K562 (cell line): Measurements from ENCODE around the gene TERT. TPM values are rescaled to one million over a fixed set of nuclear protein-coding genes. Genes with fewer than 3 reads are reported as not detected.

Source experiments
- ATAC-seq: fragments of 200-7000 bp; cut with Tn5 transposase; 3 replicates; pipeline ENCODE4 v1.9.1; 2020; ENCODE audit warnings: moderate library complexity
- BruUV-seq: library from RNA; stranded (reverse); fragments of 400-500 nt; replicated peaks from 2 replicates; lab custom pipeline; 2021; lab: Mats Ljungman, UMichigan
- CTCF ChIA-PET: fragments of 300-600 bp; formaldehyde crosslinking; extraction: SDS; loops from one replicate; lab custom pipeline; 2021; ENCODE audit warnings: low intra/inter-chr PET ratio; lab: Yijun Ruan, JAX
- POLR2A ChIA-PET: fragments of 300-600, 350-650 bp; sonication (Branson Sonifier 250); formaldehyde crosslinking; extraction: SDS; loops from one replicate; lab custom pipeline; 2021; ENCODE audit warnings: antibody characterized with exemption, inconsistent platforms; lab: Yijun Ruan, JAX
- DNase-seq, 4 experiments: peaks; one replicate each; pipeline versions ENCODE4 v3.0.0 to v3.0.0-alpha.2; 2011 to 2018; ENCODE audit warnings: low spot score in 3 of 4, mixed read lengths in 3 of 4; ENCODE audit errors: extremely low read depth in 1 of 4
- FAIRE-seq: peaks from 2 replicates; lab custom pipeline; 2011; peaks lifted over from hg19 to GRCh38; lab: Jason Lieb, UNC
- H2AFZ ChIP-seq: 2 replicates; pipeline ENCODE4 v1.6.0; 2011; ENCODE audit warnings: low read depth, low read length, control low read depth, inconsistent platforms
- H3K27ac ChIP-seq: fragments of 200-600 bp; 3 replicates; pipeline ENCODE4 v1.8.0; 2011; ENCODE audit warnings: low read depth, mild to moderate bottlenecking, control low read depth, inconsistent platforms, low read length, moderate library complexity, mixed read lengths; ENCODE audit errors: extremely low read depth
- H3K27me3 ChIP-seq, 2 experiments: fragments of 300-600 bp in 1 of 2; 2 replicates in 1 of 2; 3 replicates in 1 of 2; pipeline versions ENCODE4 v1.6.0 to v1.8.0; 2011; ENCODE audit warnings: inconsistent platforms in 2 of 2, low read length in 2 of 2, mild to moderate bottlenecking in 1 of 2, mixed read lengths in 1 of 2, moderate library complexity in 1 of 2; ENCODE audit not compliant: control insufficient read depth in 2 of 2, insufficient read depth in 2 of 2
- H3K36me3 ChIP-seq: fragments of 300-600 bp; 3 replicates; pipeline ENCODE4 v1.8.0; 2011; ENCODE audit warnings: mild to moderate bottlenecking, low read length, inconsistent platforms; ENCODE audit not compliant: control insufficient read depth, insufficient read depth
- H3K4me1 ChIP-seq, 2 experiments: fragments of 200-600 bp in 1 of 2; replicated peaks in 1 of 2; 2 replicates in 1 of 2; 3 replicates in 1 of 2; pipeline versions ENCODE4 v1.5.1 to v1.8.0; 2011; ENCODE audit warnings: inconsistent platforms in 2 of 2, low read length in 2 of 2, mild to moderate bottlenecking in 1 of 2, mixed read lengths in 1 of 2, moderate library complexity in 1 of 2; ENCODE audit not compliant: control insufficient read depth in 2 of 2, insufficient read depth in 2 of 2
- H3K4me2 ChIP-seq: 2 replicates; pipeline ENCODE4 v1.6.1; 2011; ENCODE audit warnings: low read length, control low read depth, inconsistent platforms, mixed read lengths; ENCODE audit not compliant: insufficient read depth
- H3K4me3 ChIP-seq: fragments of 200-600 bp; sonication (generic), shearing (Covaris generic); 2 replicates; pipeline ENCODE4 v1.5.1; 2016; ENCODE audit warnings: control low read depth, inconsistent platforms
- H3K79me2 ChIP-seq: fragments of 200-600 bp; 3 replicates; pipeline ENCODE4 v1.8.0; 2011; ENCODE audit warnings: low read length, inconsistent platforms; ENCODE audit not compliant: control insufficient read depth, insufficient read depth
- H3K9ac ChIP-seq, 2 experiments: 2 replicates each; pipeline versions ENCODE4 v1.6.0 to v1.6.1; 2011; ENCODE audit warnings: low read depth in 2 of 2, low read length in 2 of 2, control low read depth in 1 of 2, inconsistent platforms in 1 of 2, mild to moderate bottlenecking in 1 of 2, mixed read lengths in 1 of 2; ENCODE audit not compliant: insufficient read depth in 1 of 2
- H3K9me1 ChIP-seq: one replicate; pipeline ENCODE4 v1.6.0; 2011; ENCODE audit warnings: inconsistent platforms, mild to moderate bottlenecking, low read length, moderate library complexity; ENCODE audit not compliant: control insufficient read depth, insufficient read depth
- H3K9me3 ChIP-seq: replicated peaks from 2 replicates; pipeline ENCODE4 v1.5.1; 2011; ENCODE audit warnings: low read depth, low read length, inconsistent platforms; ENCODE audit not compliant: control insufficient read depth, insufficient read depth
- H4K20me1 ChIP-seq: replicated peaks from 2 replicates; pipeline ENCODE4 v1.6.1; 2011; ENCODE audit warnings: low read length, inconsistent platforms, mixed read lengths; ENCODE audit not compliant: control insufficient read depth, insufficient read depth
- CBX1 ChIP-seq: sonication (generic); IDR thresholded peaks from 2 replicates; pipeline ENCODE4 v1.6.1; 2016; ENCODE audit warnings: antibody characterized with exemption, low read depth, mild to moderate bottlenecking
- ELF4 ChIP-seq: fragments of 450-650 bp; formaldehyde crosslinking; IDR thresholded peaks from 2 replicates; pipeline ENCODE4 v1.4.0; 2022; ENCODE audit warnings: missing genetic modification characterization
- POLR2G ChIP-seq: fragments of 200-400 bp; formaldehyde crosslinking; IDR thresholded peaks from 2 replicates; pipeline ENCODE4 v1.6.1; 2017; ENCODE audit warnings: low read depth, mild to moderate bottlenecking, antibody characterized with exemption, low read length, moderate library complexity
- RBFOX2 ChIP-seq: fragments of 200-400 bp; formaldehyde crosslinking; IDR thresholded peaks from 2 replicates; pipeline ENCODE4 v1.6.1; 2017; ENCODE audit warnings: low read depth, mild to moderate bottlenecking, low read length, moderate library complexity
- SMAD1 ChIP-seq: fragments of 150-350 bp; IDR thresholded peaks from 2 replicates; pipeline ENCODE4 v1.6.1; 2014; ENCODE audit warnings: low read length, low read depth; ENCODE audit not compliant: partially characterized antibody
- TAF15 ChIP-seq: fragments of 200-400 bp; formaldehyde crosslinking; IDR thresholded peaks from 2 replicates; pipeline ENCODE4 v1.6.1; 2017; ENCODE audit warnings: mild to moderate bottlenecking, low read depth, low read length, moderate library complexity
- ZBTB8A ChIP-seq: fragments of 450-650 bp; IDR thresholded peaks from 2 replicates; pipeline ENCODE4 v1.6.1; 2018; ENCODE audit warnings: mild to moderate bottlenecking, moderate library complexity; ENCODE audit not compliant: partially characterized antibody
- ZFX ChIP-seq: sonication (generic); formaldehyde crosslinking; IDR thresholded peaks from 2 replicates; pipeline ENCODE4 v1.8.0; 2022; ENCODE audit warnings: mild to moderate bottlenecking, missing genetic modification reagents, moderate library complexity
- ZNF79 ChIP-seq: fragments of 250-450 bp; sonication (Bioruptor Pico); IDR thresholded peaks from 2 replicates; pipeline ENCODE4 v1.4.0; 2020; ENCODE audit warnings: low read depth, mild to moderate bottlenecking, moderate library complexity
- WGBS: fragments of 100-300 bp; shearing (Covaris generic); methylation state at CpG from one replicate; pipeline ENCODE4 v1.1.6; 2016; ENCODE audit warnings: low coverage, mixed read lengths; ENCODE audit not compliant: insufficient coverage; ENCODE audit errors: missing lambda C conversion rate; 5-methylcytosine and 5-hydroxymethylcytosine counted together
- in situ Hi-C: fragments of 300-500 bp; cut with MboI; formaldehyde crosslinking; loops from 4 replicates; pipeline ENCODE4 v1.15.0; 2018; ENCODE audit warnings: inconsistent platforms, mixed read lengths
- intact Hi-C: fragments of 100-400 bp; cut with micrococcal nuclease; formaldehyde crosslinking; loops from 2 replicates; pipeline ENCODE4 v1.14.2; 2022
- polyA plus RNA-seq, 8 experiments: library from polyadenylated mRNA; depleted of rRNA in 4 of 8; stranded (reverse) in 5 of 8; unstranded in 3 of 8; fragments of >200 nt; fragmentation: Nextera tagmentation in 2 of 8; fragmentation: Illumina TruSeq in 1 of 8; extraction: Ambion mirVana in 2 of 8; extraction: Trizol in 1 of 8; gene quantifications; 2 replicates each; pipeline versions ENCODE4 v1.2.1 to v1.2.3, GENCODE V29; 2011 to 2014; ENCODE audit warnings: inconsistent platforms in 1 of 8, missing spikeins in 1 of 8
- total RNA-seq, 7 experiments: library from RNA; depleted of rRNA in 6 of 7; stranded (reverse); fragments of >200 nt in 6 of 7; fragmentation: Illumina TruSeq in 2 of 7; extraction: Trizol in 2 of 7; gene quantifications; 2 replicates each; pipeline versions ENCODE4 v1.2.1 to v1.2.3, GENCODE V29; 2011 to 2021; ENCODE audit warnings: low replicate concordance in 1 of 7
- TF ChIP-seq, protein P1 (sequence below), 2 experiments: fragments of 450-650 bp in 1 of 2; sonication (generic) in 1 of 2; formaldehyde crosslinking; conservative IDR thresholded peaks; 2 replicates each; pipeline versions ENCODE4 v1.4.0 to v1.8.1; 2020 to 2022; ENCODE audit warnings: mild to moderate bottlenecking in 1 of 2, missing genetic modification reagents in 1 of 2

Gene TERT
- total and polyA plus RNA-seq, 9 of the 15 experiments (the other 6 are each of a cell fraction or from before 2014, with no cell fraction given), result 0.08 to 4.5 (median 0.98) TPM; not detected in 1

DNA sequence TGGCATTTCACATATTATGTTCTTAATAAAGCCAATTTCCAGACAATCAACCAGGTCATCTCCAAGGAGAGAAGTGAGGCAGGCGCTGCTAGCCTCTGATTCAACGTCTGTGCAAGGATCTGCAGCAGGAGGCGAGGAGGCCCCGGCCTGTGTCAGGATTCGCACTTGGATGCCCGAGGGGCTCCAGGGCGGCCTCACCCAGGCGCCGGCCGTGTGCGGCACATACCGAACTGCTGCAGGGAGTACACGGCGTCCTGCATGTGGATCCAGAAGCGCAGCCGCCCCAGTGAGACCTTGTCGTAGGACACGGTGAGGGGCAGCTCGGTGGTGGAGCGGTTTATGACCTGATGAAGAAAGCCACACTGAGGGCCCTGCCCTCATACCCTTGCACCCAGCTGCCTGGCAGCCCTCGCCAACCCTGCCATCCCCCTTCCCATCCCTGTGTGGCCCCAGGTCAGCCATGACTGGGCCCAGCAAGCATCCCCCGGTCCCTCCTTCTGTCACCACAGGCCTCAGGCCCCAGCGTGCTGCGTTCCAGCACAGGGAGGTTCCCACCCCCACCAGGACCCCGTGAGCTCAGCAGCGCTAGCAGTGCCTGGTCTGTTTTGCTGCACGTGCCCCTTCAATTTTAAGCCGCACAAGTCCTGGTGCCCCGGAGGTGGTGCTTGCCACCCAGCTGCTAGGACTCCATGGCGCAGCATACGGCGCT lies 40.1 kb upstream of the TERT start:
- in situ Hi-C loops (no loop called here), intact Hi-C loops (no loop called here)
- Histone ChIP-seq H3K4me1 (peaks cover 0 to 23% of the 10 kb centered on the region in 2 experiments; a peak in 2 of 5 replicates), H3K79me2 (peaks cover 6% of the 10 kb centered on the region; the same call in 1 of the 3 replicates), H3K9ac (peak overlapping the region in 1 of 2 experiments; percentile 24; a peak in 1 of 4 replicates), H3K27ac (no peak overlapping the region), H2AFZ (no peak overlapping the region), H3K36me3 (peaks cover 94% of the 10 kb centered on the region), H4K20me1 (peaks cover 25% of the 10 kb centered on the region), H3K9me3 (no peaks in the 10 kb centered on the region), H3K4me2 (no peak overlapping the region), H3K9me1 (no peaks in the 10 kb centered on the region), H3K27me3 (no peaks in the 10 kb centered on the region), H3K4me3 (no peak overlapping the region)
- no TSS peak for BruUV-seq
- TF ChIP-seq ZNF79 (no peak), POLR2G (peak; percentile 66), RBFOX2 (peak; percentile 62; the same call in 1 of the 2 replicates)
- ChIA-PET POLR2A (interaction anchor here (3.0 kb wide), 1 partner anchor 8 kb away, joined by 19 read pairs; no protein-coding TSS in a partner anchor), CTCF (no interaction called here)
- FAIRE-seq (no peak), ATAC-seq (no peak), DNase-seq (no peak)
- WGBS, result 97% methylated on average over 29 of the region's 32 CpGs

GRCh38 chr5:1333986-1334385 lies 39.1 kb upstream of the TERT start:
- Histone ChIP-seq H3K36me3 (peaks cover 94% of the 10 kb centered on the region), H4K20me1 (peaks cover 28% of the 10 kb centered on the region), H2AFZ (no peak overlapping the region), H3K27ac (no peak overlapping the region), H3K9ac (no peak overlapping the region), H3K9me3 (no peaks in the 10 kb centered on the region), H3K4me2 (no peak overlapping the region), H3K79me2 (peaks cover 6% of the 10 kb centered on the region; the same call in 1 of the 3 replicates), H3K4me3 (no peak overlapping the region), H3K9me1 (no peaks in the 10 kb centered on the region), H3K4me1 (peaks cover 0 to 25% of the 10 kb centered on the region in 2 experiments; a peak in 2 of 5 replicates), H3K27me3 (no peaks in the 10 kb centered on the region)
- ATAC-seq (no peak), DNase-seq (no peak), FAIRE-seq (no peak)
- no TSS peak for BruUV-seq
- in situ Hi-C loops (no loop called here), intact Hi-C loops (no loop called here)
- WGBS, result 96% methylated on average over 14 of the region's 14 CpGs
- POLR2A ChIA-PET, result interaction anchor here (3.0 kb wide), 1 partner anchor 9 kb away, joined by 19 read pairs; no protein-coding TSS in a partner anchor
- CTCF ChIA-PET, result no interaction called here
- TF ChIP-seq TAF15 (no peak), SMAD1 (no peak), ZFX (CRISPR knock-in tag) (no peak), CBX1 (no peak), ELF4 (CRISPR knock-in tag) (no peak), POLR2G (0 out of 2 replicates have a peak, but pooled peaks have one; percentile 46), ZBTB8A (no peak)
- TF ChIP-seq, protein P1, sequence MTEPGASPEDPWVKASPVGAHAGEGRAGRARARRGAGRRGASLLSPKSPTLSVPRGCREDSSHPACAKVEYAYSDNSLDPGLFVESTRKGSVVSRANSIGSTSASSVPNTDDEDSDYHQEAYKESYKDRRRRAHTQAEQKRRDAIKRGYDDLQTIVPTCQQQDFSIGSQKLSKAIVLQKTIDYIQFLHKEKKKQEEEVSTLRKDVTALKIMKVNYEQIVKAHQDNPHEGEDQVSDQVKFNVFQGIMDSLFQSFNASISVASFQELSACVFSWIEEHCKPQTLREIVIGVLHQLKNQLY (CRISPR knock-in tag; conservative IDR thresholded peaks at IDR 0.05), result no peak
